ENCODE measurements around the gene CCDC177. TPM values are rescaled to one million over a fixed set of nuclear protein-coding genes. Genes with fewer than 3 reads are reported as not detected.

Gene CCDC177
- total and polyA plus RNA-seq, 9 of the 15 experiments (the other 6 are each of a cell fraction or from before 2014, with no cell fraction given): not detected

DNA sequence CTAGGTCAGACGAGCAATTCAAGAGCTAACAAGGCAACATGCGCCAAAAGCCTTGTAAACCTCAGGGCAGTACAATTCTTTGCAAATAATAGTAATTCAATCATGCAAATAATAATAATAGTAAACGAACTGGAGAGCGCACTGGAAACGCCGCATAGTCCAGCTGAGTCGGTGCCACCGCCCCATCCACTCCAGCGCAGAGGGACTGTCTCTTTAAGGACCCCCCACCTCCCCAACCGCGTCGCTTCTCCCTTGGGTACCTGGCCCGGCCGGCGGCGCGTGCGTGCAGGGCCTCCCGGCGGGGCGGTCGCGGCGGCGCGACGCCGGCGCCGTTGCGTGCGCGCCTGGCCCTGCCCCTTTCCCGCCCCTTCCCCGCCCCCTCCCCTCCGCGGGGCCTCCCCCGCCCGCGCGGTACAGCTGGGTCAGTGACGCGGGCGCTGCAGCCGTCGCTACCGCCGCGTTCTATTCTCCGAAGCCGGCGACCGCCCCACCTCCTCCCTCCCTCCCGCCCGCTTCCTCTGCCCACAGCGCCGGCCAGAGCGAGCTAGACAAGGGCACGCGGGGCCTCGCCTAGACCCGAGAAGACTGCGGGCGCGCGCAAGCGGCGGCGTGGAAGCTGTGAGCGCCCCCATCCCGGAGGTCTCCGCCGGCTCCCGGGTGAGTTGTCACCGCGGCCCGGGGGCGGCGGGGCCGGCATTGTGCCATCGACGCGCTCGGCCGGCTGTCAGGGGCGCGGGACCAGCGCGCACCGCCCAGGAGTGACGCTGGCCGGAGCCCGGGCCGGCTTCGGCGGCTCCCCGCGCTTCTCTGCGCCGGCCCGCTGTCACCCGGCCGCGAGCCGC, 36.7 kb upstream of the CCDC177 start, which contains the start of gene SUSD6 (continued):
- TF ChIP-seq, protein P1, sequence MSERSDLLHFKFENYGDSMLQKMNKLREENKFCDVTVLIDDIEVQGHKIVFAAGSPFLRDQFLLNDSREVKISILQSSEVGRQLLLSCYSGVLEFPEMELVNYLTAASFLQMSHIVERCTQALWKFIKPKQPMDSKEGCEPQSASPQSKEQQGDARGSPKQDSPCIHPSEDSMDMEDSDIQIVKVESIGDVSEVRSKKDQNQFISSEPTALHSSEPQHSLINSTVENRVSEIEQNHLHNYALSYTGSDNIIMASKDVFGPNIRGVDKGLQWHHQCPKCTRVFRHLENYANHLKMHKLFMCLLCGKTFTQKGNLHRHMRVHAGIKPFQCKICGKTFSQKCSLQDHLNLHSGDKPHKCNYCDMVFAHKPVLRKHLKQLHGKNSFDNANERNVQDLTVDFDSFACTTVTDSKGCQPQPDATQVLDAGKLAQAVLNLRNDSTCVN (CRISPR knock-in tag; IDR thresholded peaks at IDR 0.05): no peak
- TF ChIP-seq NR2F6 (CRISPR knock-in tag; IDR thresholded peaks at IDR 0.05) (no peak), XRCC3 (IDR thresholded peaks at IDR 0.05) (no peak), GATAD2B (IDR thresholded peaks at IDR 0.05; ENCODE audit: borderline replicate concordance) (0 out of 2 replicates have a peak, but pooled peaks have one; percentile 50), HEY1 (CRISPR knock-in tag; IDR thresholded peaks at IDR 0.05; ENCODE audit: borderline replicate concordance) (no peak), CBFB (CRISPR knock-in tag; IDR thresholded peaks at IDR 0.05) (no peak), YBX1 (IDR thresholded peaks at IDR 0.05) (no peak), ZNF133 (CRISPR knock-in tag; IDR thresholded peaks at IDR 0.05) (no peak), CBX3 (IDR thresholded peaks at IDR 0.05; ENCODE audit: borderline replicate concordance in 1 of 2, low read length in 2 of 2) (no peak), ZNF354B (CRISPR knock-in tag; IDR thresholded peaks at IDR 0.05) (no peak), FOXK2 (conservative IDR thresholded peaks at IDR 0.05 in 1 of 2, IDR thresholded peaks at IDR 0.05 in 1 of 2; ENCODE audit: low read depth in 2 of 2) (no peak), SMARCB1 (IDR thresholded peaks at IDR 0.05; ENCODE audit: insufficient read length, low read depth) (no peak), HDAC6 (IDR thresholded peaks at IDR 0.05; ENCODE audit: low read depth, low read length) (no peak), CBFA2T2 (conservative IDR thresholded peaks at IDR 0.05) (no peak), ZBTB1 (CRISPR knock-in tag; IDR thresholded peaks at IDR 0.05; ENCODE audit: borderline replicate concordance, low read depth) (no peak), TEAD1 (CRISPR knock-in tag; IDR thresholded peaks at IDR 0.05) (no peak), RNF2 (IDR thresholded peaks at IDR 0.05) (no peak), ZNF184 (CRISPR knock-in tag; IDR thresholded peaks at IDR 0.05) (no peak), POLR2H (tag; IDR thresholded peaks at IDR 0.05; ENCODE audit: low read depth) (no peak), SRSF1 (IDR thresholded peaks at IDR 0.05; ENCODE audit: low read depth, low read length) (no peak), PHB2 (IDR thresholded peaks at IDR 0.05; ENCODE audit: low read depth) (no peak), E2F3 (CRISPR knock-in tag; IDR thresholded peaks at IDR 0.05) (no peak)
- TF ChIP-seq, protein P2, sequence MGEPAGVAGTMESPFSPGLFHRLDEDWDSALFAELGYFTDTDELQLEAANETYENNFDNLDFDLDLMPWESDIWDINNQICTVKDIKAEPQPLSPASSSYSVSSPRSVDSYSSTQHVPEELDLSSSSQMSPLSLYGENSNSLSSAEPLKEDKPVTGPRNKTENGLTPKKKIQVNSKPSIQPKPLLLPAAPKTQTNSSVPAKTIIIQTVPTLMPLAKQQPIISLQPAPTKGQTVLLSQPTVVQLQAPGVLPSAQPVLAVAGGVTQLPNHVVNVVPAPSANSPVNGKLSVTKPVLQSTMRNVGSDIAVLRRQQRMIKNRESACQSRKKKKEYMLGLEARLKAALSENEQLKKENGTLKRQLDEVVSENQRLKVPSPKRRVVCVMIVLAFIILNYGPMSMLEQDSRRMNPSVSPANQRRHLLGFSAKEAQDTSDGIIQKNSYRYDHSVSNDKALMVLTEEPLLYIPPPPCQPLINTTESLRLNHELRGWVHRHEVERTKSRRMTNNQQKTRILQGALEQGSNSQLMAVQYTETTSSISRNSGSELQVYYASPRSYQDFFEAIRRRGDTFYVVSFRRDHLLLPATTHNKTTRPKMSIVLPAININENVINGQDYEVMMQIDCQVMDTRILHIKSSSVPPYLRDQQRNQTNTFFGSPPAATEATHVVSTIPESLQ (CRISPR knock-in tag; IDR thresholded peaks at IDR 0.05): no peak
- TF ChIP-seq, protein P3, sequence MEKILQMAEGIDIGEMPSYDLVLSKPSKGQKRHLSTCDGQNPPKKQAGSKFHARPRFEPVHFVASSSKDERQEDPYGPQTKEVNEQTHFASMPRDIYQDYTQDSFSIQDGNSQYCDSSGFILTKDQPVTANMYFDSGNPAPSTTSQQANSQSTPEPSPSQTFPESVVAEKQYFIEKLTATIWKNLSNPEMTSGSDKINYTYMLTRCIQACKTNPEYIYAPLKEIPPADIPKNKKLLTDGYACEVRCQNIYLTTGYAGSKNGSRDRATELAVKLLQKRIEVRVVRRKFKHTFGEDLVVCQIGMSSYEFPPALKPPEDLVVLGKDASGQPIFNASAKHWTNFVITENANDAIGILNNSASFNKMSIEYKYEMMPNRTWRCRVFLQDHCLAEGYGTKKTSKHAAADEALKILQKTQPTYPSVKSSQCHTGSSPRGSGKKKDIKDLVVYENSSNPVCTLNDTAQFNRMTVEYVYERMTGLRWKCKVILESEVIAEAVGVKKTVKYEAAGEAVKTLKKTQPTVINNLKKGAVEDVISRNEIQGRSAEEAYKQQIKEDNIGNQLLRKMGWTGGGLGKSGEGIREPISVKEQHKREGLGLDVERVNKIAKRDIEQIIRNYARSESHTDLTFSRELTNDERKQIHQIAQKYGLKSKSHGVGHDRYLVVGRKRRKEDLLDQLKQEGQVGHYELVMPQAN (IDR thresholded peaks at IDR 0.05; ENCODE audit: borderline replicate concordance): no peak
